Lower leg skin (tissue), 3 donors: ENCODE results near the gene MT1H.

Source experiments
- POLR2A ChIP-seq, 2 donors: fragments of 450-650 bp; IDR thresholded peaks; one replicate each; pipeline ENCODE4 v1.6.1; 2016 to 2017; ENCODE audit warnings: antibody characterized with exemption in 2 of 2, mild to moderate bottlenecking in 1 of 2, moderate library complexity in 1 of 2
- TF ChIP-seq, protein P1 (sequence below), 3 donors: fragments of 450-650 bp; IDR thresholded peaks; one replicate each; pipeline ENCODE4 v1.5.1; 2016; ENCODE audit warnings: antibody characterized with exemption in 3 of 3, mild to moderate bottlenecking in 3 of 3, moderate library complexity in 2 of 3

GRCh38 chr16:56672761-56673536 is 3.3 kb downstream of the MT1H start:
- TF ChIP-seq, protein P1, sequence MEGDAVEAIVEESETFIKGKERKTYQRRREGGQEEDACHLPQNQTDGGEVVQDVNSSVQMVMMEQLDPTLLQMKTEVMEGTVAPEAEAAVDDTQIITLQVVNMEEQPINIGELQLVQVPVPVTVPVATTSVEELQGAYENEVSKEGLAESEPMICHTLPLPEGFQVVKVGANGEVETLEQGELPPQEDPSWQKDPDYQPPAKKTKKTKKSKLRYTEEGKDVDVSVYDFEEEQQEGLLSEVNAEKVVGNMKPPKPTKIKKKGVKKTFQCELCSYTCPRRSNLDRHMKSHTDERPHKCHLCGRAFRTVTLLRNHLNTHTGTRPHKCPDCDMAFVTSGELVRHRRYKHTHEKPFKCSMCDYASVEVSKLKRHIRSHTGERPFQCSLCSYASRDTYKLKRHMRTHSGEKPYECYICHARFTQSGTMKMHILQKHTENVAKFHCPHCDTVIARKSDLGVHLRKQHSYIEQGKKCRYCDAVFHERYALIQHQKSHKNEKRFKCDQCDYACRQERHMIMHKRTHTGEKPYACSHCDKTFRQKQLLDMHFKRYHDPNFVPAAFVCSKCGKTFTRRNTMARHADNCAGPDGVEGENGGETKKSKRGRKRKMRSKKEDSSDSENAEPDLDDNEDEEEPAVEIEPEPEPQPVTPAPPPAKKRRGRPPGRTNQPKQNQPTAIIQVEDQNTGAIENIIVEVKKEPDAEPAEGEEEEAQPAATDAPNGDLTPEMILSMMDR (IDR thresholded peaks at IDR 0.05), result no peak
- TF ChIP-seq POLR2A (IDR thresholded peaks at IDR 0.05), result no peak
